Measurements from ENCODE around the gene SLC2A13.
"Not testable (repeated sequence)": the region's sequence is repeated elsewhere in the genome, so short reads cannot be mapped to it uniquely, and the experiment has no call there.

SLC2A13 gene

DNA sequence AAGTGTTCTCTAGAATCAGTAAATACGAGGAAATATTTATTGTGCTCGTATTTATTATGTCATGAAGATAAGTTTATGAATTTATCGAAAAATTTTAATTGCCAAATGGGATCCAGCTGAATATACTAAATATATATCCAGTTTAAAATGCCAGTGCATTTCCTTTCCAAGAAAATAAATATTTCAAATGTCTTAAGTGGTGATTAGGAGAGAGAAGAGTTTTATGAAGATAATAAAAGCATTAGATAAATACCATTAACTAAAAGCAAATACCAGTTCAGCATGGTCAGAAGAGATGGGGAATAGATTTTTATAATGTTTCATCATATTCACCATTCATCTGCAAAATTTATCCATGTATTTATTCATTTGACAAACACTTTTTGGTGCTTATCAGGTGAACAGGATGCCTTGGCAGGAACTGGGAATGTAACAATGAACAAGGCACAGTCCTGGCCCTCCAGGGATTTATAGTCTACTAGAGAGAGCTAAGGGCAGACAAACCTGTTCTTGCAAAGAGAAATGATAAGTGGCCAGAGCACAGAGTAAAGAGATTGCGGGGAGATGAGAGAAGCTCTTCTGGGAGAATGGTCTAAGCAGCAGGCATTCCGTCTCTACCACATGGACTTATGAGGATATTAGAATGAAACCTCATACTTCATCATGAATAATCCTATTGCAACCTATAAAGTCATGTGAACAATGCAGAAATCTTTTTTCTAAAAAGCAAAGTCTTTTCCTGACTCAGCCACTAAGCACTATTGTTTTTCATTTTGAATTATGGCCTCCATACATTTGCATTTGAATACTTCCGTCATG is 342.6 kb downstream of the SLC2A13 start:
- no peak overlapping the region for H3K18ac ChIP-seq (ENCODE audit: low read depth in 1 of 2, low read length in 2 of 2)
- no peaks in the 10 kb centered on the region for H3K4me1 ChIP-seq (ENCODE audit: control insufficient read depth, insufficient read depth, low read depth, low read length)
- H4K8ac ChIP-seq (ENCODE audit: low read length): no peak overlapping the region
- H3K27me3 ChIP-seq (ENCODE audit: control insufficient read depth in 1 of 2, insufficient read depth in 1 of 2, low read length in 2 of 2): no peaks in the 10 kb centered on the region
- no peak overlapping the region for H2BK15ac ChIP-seq (ENCODE audit: low read depth, poor library complexity, severe bottlenecking)
- H2BK12ac ChIP-seq (ENCODE audit: low read length in 2 of 2): no peak overlapping the region
- no peaks in the 10 kb centered on the region for H3K79me1 ChIP-seq (replicated peaks; ENCODE audit: low read length, poor library complexity, severe bottlenecking)
- H2BK5ac ChIP-seq (ENCODE audit: low read depth, low read length, poor library complexity, severe bottlenecking): no peak overlapping the region
- H4K91ac ChIP-seq (ENCODE audit: low read length): no peak overlapping the region
- H2BK120ac ChIP-seq (ENCODE audit: low read depth, low read length): no peak overlapping the region
- H3K27ac ChIP-seq (ENCODE audit: low read length, poor library complexity, severe bottlenecking): no peak overlapping the region
- H2AFZ ChIP-seq (ENCODE audit: low read depth, low read length): no peak overlapping the region
- no peak overlapping the region for H3K4me3 ChIP-seq (ENCODE audit: insufficient read depth in 1 of 2, low read depth in 1 of 2, low read length in 2 of 2)
- no peak overlapping the region for H2AK5ac ChIP-seq (ENCODE audit: low read length, severe bottlenecking)
- DNase-seq: no peak
- H3K14ac ChIP-seq (ENCODE audit: low read length in 2 of 2): no peak overlapping the region
- peaks cover 0 to 9% of the 10 kb centered on the region in 2 experiments for H3K36me3 ChIP-seq (ENCODE audit: control insufficient read depth in 1 of 2, insufficient read depth in 2 of 2, low read depth in 1 of 2, low read length in 2 of 2)
- no peaks in the 10 kb centered on the region for H3K9me3 ChIP-seq (ENCODE audit: control insufficient read depth, low read length)
- no peak overlapping the region for H3K23ac ChIP-seq (ENCODE audit: low read length in 2 of 2)
- WGBS: over 99% methylated on average over 3 of the region's 6 CpGs
- no peak overlapping the region for H3K4me2 ChIP-seq (ENCODE audit: low read length, poor library complexity, severe bottlenecking)
- no peak overlapping the region for H3K4ac ChIP-seq (ENCODE audit: low read depth in 1 of 2, low read length in 2 of 2)
- no peak overlapping the region for H3K9ac ChIP-seq (ENCODE audit: low read length)

DNA sequence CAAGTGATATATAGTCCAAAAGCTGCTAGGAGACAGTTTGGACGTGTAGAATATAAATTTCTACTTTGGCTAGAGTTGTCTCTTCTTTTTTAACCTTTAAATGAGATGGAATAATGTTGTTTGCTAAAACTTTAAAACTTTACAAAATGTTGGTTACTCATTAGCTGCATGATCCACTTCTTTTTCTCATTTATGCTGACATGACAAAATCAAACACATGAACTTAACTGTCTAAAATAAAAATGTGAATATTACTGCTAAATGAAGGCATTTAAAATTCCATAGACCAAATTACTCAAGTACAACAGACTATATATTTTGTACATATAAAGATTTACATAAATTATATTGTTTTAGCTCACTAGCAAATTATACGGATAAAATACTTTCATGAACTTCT is 350.4 kb downstream of the SLC2A13 start:
- Histone ChIP-seq H2BK120ac (ENCODE audit: low read depth, low read length) (no peak overlapping the region), H2AFZ (ENCODE audit: low read depth, low read length) (no peak overlapping the region), H2BK15ac (ENCODE audit: low read depth, poor library complexity, severe bottlenecking) (no peak overlapping the region), H3K4ac (ENCODE audit: low read depth in 1 of 2, low read length in 2 of 2) (no peak overlapping the region), H2BK5ac (ENCODE audit: low read depth, low read length, poor library complexity, severe bottlenecking) (no peak overlapping the region), H4K8ac (ENCODE audit: low read length) (no peak overlapping the region), H3K27ac (ENCODE audit: low read length, poor library complexity, severe bottlenecking) (no peak overlapping the region), H3K27me3 (ENCODE audit: control insufficient read depth in 1 of 2, insufficient read depth in 1 of 2, low read length in 2 of 2) (no peaks in the 10 kb centered on the region), H3K4me2 (ENCODE audit: low read length, poor library complexity, severe bottlenecking) (no peak overlapping the region), H3K18ac (ENCODE audit: low read depth in 1 of 2, low read length in 2 of 2) (no peak overlapping the region), H3K4me3 (ENCODE audit: insufficient read depth in 1 of 2, low read depth in 1 of 2, low read length in 2 of 2) (no peak overlapping the region), H3K79me1 (replicated peaks; ENCODE audit: low read length, poor library complexity, severe bottlenecking) (no peaks in the 10 kb centered on the region), H3K4me1 (ENCODE audit: control insufficient read depth, insufficient read depth, low read depth, low read length) (no peaks in the 10 kb centered on the region), H4K91ac (ENCODE audit: low read length) (no peak overlapping the region), H3K36me3 (ENCODE audit: control insufficient read depth in 1 of 2, insufficient read depth in 2 of 2, low read depth in 1 of 2, low read length in 2 of 2) (no peaks in the 10 kb centered on the region), H3K9me3 (ENCODE audit: control insufficient read depth, low read length) (no peaks in the 10 kb centered on the region), H3K14ac (ENCODE audit: low read length in 2 of 2) (no peak overlapping the region), H3K9ac (ENCODE audit: low read length) (no peak overlapping the region), H3K23ac (ENCODE audit: low read length in 2 of 2) (no peak overlapping the region), H2BK12ac (ENCODE audit: low read length in 2 of 2) (no peak overlapping the region), H2AK5ac (ENCODE audit: low read length, severe bottlenecking) (no peak overlapping the region)
- DNase-seq: no peak
- no CpG with 5 or more reads among the region's 2 CpGs for WGBS

- Histone ChIP-seq H3K27me3 (ENCODE audit: control insufficient read depth in 1 of 2, insufficient read depth in 1 of 2, low read length in 2 of 2) (no peaks in the 10 kb centered on the region), H2AFZ (ENCODE audit: low read depth, low read length) (no peak overlapping the region), H4K8ac (ENCODE audit: low read length) (no peak overlapping the region), H2BK5ac (ENCODE audit: low read depth, low read length, poor library complexity, severe bottlenecking) (no peak overlapping the region), H3K79me1 (replicated peaks; ENCODE audit: low read length, poor library complexity, severe bottlenecking) (no peaks in the 10 kb centered on the region), H3K14ac (ENCODE audit: low read length in 2 of 2) (no peak overlapping the region), H3K27ac (ENCODE audit: low read length, poor library complexity, severe bottlenecking) (no peak overlapping the region), H2BK15ac (ENCODE audit: low read depth, poor library complexity, severe bottlenecking) (no peak overlapping the region), H3K4me3 (ENCODE audit: insufficient read depth in 1 of 2, low read depth in 1 of 2, low read length in 2 of 2) (no peak overlapping the region), H3K9me3 (ENCODE audit: control insufficient read depth, low read length) (no peaks in the 10 kb centered on the region), H3K18ac (ENCODE audit: low read depth in 1 of 2, low read length in 2 of 2) (no peak overlapping the region), H3K4me1 (ENCODE audit: control insufficient read depth, insufficient read depth, low read depth, low read length) (no peaks in the 10 kb centered on the region), H3K4me2 (ENCODE audit: low read length, poor library complexity, severe bottlenecking) (no peak overlapping the region), H3K23ac (ENCODE audit: low read length in 2 of 2) (no peak overlapping the region), H2BK120ac (ENCODE audit: low read depth, low read length) (no peak overlapping the region), H2BK12ac (ENCODE audit: low read length in 2 of 2) (no peak overlapping the region), H2AK5ac (ENCODE audit: low read length, severe bottlenecking) (no peak overlapping the region), H3K36me3 (ENCODE audit: control insufficient read depth in 1 of 2, insufficient read depth in 2 of 2, low read depth in 1 of 2, low read length in 2 of 2) (no peaks in the 10 kb centered on the region), H3K9ac (ENCODE audit: low read length) (no peak overlapping the region), H4K91ac (ENCODE audit: low read length) (no peak overlapping the region), H3K4ac (ENCODE audit: low read depth in 1 of 2, low read length in 2 of 2) (no peak overlapping the region)
- WGBS: 86% methylated on average over 5 of the region's 6 CpGs
- DNase-seq: no peak
Observed at GRCh38 chr12:39752482-39753137, 353.3 kb downstream of the SLC2A13 start.

DNA sequence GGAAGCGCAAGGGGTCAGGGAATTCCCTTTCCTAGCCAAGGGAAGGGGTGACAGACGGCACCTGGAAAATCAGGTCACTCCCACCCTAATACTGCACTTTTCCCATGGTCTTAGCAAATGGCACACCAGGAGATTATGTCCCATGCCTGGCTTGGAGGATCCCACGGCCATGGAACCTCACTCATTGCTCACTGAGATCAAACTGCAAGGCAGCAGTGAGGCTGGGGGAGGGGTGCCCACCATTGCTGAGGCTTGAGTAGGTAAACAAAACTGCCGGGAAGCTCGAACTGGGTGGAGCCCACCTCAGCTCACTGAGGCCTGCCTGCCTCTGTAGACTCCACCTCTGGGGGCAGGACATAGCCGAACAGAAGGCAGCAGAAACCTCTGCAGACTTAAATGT is 359.7 kb downstream of the SLC2A13 start:
- H2BK5ac ChIP-seq (ENCODE audit: low read depth, low read length, poor library complexity, severe bottlenecking); H4K91ac ChIP-seq (ENCODE audit: low read length); H3K23ac ChIP-seq (ENCODE audit: low read length in 2 of 2); H2BK120ac ChIP-seq (ENCODE audit: low read depth, low read length); H3K18ac ChIP-seq (ENCODE audit: low read depth in 1 of 2, low read length in 2 of 2); H2AFZ ChIP-seq (ENCODE audit: low read depth, low read length); H3K9ac ChIP-seq (ENCODE audit: low read length); H2BK12ac ChIP-seq (ENCODE audit: low read length in 2 of 2); H3K79me1 ChIP-seq (replicated peaks; ENCODE audit: low read length, poor library complexity, severe bottlenecking); H3K36me3 ChIP-seq (ENCODE audit: control insufficient read depth in 1 of 2, insufficient read depth in 2 of 2, low read depth in 1 of 2, low read length in 2 of 2); H3K4me3 ChIP-seq (ENCODE audit: insufficient read depth in 1 of 2, low read depth in 1 of 2, low read length in 2 of 2); H2BK15ac ChIP-seq (ENCODE audit: low read depth, poor library complexity, severe bottlenecking); H3K14ac ChIP-seq (ENCODE audit: low read length in 2 of 2); H3K27ac ChIP-seq (ENCODE audit: low read length, poor library complexity, severe bottlenecking); H4K8ac ChIP-seq (ENCODE audit: low read length); H3K4me1 ChIP-seq (ENCODE audit: control insufficient read depth, insufficient read depth, low read depth, low read length); DNase-seq; H3K27me3 ChIP-seq (ENCODE audit: control insufficient read depth in 1 of 2, insufficient read depth in 1 of 2, low read length in 2 of 2); H3K4me2 ChIP-seq (ENCODE audit: low read length, poor library complexity, severe bottlenecking); H2AK5ac ChIP-seq (ENCODE audit: low read length, severe bottlenecking); H3K4ac ChIP-seq (ENCODE audit: low read depth in 1 of 2, low read length in 2 of 2): not testable (repeated sequence)
- H3K9me3 ChIP-seq (ENCODE audit: control insufficient read depth, low read length): peaks cover 12% of the 10 kb centered on the region
- WGBS: 81% methylated on average over 5 of the region's 6 CpGs

All from mesenchymal stem cell (in vitro differentiated cells and primary cell).